ENCODE data around the gene ATP2C1. TPM values are rescaled to one million over a fixed set of nuclear protein-coding genes. Genes with fewer than 3 reads are reported as not detected.

Gene ATP2C1
- total and polyA plus RNA-seq, 2 donors (not counting 1 experiment from before 2014, with no cell fraction given), result 111 to 196 TPM

- H3K36me3 ChIP-seq (ENCODE audit: control insufficient read depth, insufficient read depth, low read length), result no peaks in the 10 kb centered on the region
- H2AFZ ChIP-seq (ENCODE audit: low read length), result no peak overlapping the region
- H3K9me3 ChIP-seq (ENCODE audit: control insufficient read depth, insufficient read depth, low read depth, low read length), result no peaks in the 10 kb centered on the region
- no peak overlapping the region for H3K4me3 ChIP-seq (replicated peaks in 1 of 4; ENCODE audit: control extremely low read depth in 1 of 4, insufficient read depth in 1 of 4, low read depth in 3 of 4, low read length in 4 of 4)
- no peak overlapping the region for H3K4me2 ChIP-seq (ENCODE audit: extremely low read depth, insufficient read depth, low read length)
- DNase-seq (ENCODE audit: low read depth in 2 of 2), result no peak
- TF ChIP-seq EZH2 (IDR thresholded peaks at IDR 0.05; ENCODE audit: low read length, missing control alignments), result no peak
- TF ChIP-seq, protein P1, sequence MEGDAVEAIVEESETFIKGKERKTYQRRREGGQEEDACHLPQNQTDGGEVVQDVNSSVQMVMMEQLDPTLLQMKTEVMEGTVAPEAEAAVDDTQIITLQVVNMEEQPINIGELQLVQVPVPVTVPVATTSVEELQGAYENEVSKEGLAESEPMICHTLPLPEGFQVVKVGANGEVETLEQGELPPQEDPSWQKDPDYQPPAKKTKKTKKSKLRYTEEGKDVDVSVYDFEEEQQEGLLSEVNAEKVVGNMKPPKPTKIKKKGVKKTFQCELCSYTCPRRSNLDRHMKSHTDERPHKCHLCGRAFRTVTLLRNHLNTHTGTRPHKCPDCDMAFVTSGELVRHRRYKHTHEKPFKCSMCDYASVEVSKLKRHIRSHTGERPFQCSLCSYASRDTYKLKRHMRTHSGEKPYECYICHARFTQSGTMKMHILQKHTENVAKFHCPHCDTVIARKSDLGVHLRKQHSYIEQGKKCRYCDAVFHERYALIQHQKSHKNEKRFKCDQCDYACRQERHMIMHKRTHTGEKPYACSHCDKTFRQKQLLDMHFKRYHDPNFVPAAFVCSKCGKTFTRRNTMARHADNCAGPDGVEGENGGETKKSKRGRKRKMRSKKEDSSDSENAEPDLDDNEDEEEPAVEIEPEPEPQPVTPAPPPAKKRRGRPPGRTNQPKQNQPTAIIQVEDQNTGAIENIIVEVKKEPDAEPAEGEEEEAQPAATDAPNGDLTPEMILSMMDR (conservative IDR thresholded peaks at IDR 0.05 in 1 of 2, IDR thresholded peaks at IDR 0.05 in 1 of 2; ENCODE audit: low read depth in 1 of 2, low read length in 2 of 2), result no peak
- no peaks in the 10 kb centered on the region for H3K4me1 ChIP-seq (ENCODE audit: control insufficient read depth, extremely low read depth, insufficient read depth, low read length)
- no peak overlapping the region for H3K9ac ChIP-seq (ENCODE audit: insufficient read depth, low read length)
- H3K79me2 ChIP-seq (ENCODE audit: control insufficient read depth, insufficient read depth, low read length), result no peaks in the 10 kb centered on the region
- H4K20me1 ChIP-seq (ENCODE audit: control insufficient read depth, extremely low read depth, insufficient read depth, low read length), result no peaks in the 10 kb centered on the region
- no peak overlapping the region for H3K27ac ChIP-seq (ENCODE audit: insufficient read depth, low read length)
- no peaks in the 10 kb centered on the region for H3K27me3 ChIP-seq (ENCODE audit: control insufficient read depth, insufficient read depth, low read length)
Measured at GRCh38 chr3:131047582-131047981, 153.7 kb downstream of the ATP2C1 start.

DNA sequence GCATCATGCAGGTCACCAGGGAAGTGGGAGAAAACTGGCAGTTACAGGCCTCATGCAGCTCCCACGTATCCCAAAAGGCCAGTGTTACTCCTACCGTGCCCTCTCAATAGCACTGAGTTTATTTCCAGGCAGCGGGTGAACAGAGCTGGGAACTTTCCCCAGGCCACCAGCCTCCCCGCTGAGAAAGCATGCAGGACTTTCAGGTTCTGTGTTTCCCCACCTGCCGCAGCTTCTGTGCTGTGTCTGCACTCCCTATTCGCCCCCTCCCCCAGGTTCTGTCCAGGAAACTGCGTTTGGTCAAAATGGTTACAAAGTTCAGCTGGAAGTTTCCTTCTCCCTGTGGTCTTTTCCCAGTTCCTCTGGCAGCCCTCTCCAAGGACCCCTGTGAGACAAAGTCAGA, 154.1 kb downstream of the ATP2C1 start:
- H3K27ac ChIP-seq (ENCODE audit: insufficient read depth, low read length), result no peak overlapping the region
- no peaks in the 10 kb centered on the region for H3K4me1 ChIP-seq (ENCODE audit: control insufficient read depth, extremely low read depth, insufficient read depth, low read length)
- no peak overlapping the region for H3K4me2 ChIP-seq (ENCODE audit: extremely low read depth, insufficient read depth, low read length)
- no peak overlapping the region for H3K9ac ChIP-seq (ENCODE audit: insufficient read depth, low read length)
- H3K27me3 ChIP-seq (ENCODE audit: control insufficient read depth, insufficient read depth, low read length), result no peaks in the 10 kb centered on the region
- no peak for DNase-seq (ENCODE audit: low read depth in 2 of 2)
- H3K36me3 ChIP-seq (ENCODE audit: control insufficient read depth, insufficient read depth, low read length), result no peaks in the 10 kb centered on the region
- no peaks in the 10 kb centered on the region for H3K9me3 ChIP-seq (ENCODE audit: control insufficient read depth, insufficient read depth, low read depth, low read length)
- no peak overlapping the region for H2AFZ ChIP-seq (ENCODE audit: low read length)
- H3K79me2 ChIP-seq (ENCODE audit: control insufficient read depth, insufficient read depth, low read length), result no peaks in the 10 kb centered on the region
- no peak overlapping the region for H3K4me3 ChIP-seq (replicated peaks in 1 of 4; ENCODE audit: control extremely low read depth in 1 of 4, insufficient read depth in 1 of 4, low read depth in 3 of 4, low read length in 4 of 4)
- no peaks in the 10 kb centered on the region for H4K20me1 ChIP-seq (ENCODE audit: control insufficient read depth, extremely low read depth, insufficient read depth, low read length)
- TF ChIP-seq, protein P1 (conservative IDR thresholded peaks at IDR 0.05 in 1 of 2, IDR thresholded peaks at IDR 0.05 in 1 of 2; ENCODE audit: low read depth in 1 of 2, low read length in 2 of 2), result no peak
- TF ChIP-seq EZH2 (IDR thresholded peaks at IDR 0.05; ENCODE audit: low read length, missing control alignments), result no peak

- TF ChIP-seq EZH2 (IDR thresholded peaks at IDR 0.05; ENCODE audit: low read length, missing control alignments), result no peak
- TF ChIP-seq, protein P1 (conservative IDR thresholded peaks at IDR 0.05 in 1 of 2, IDR thresholded peaks at IDR 0.05 in 1 of 2; ENCODE audit: low read depth in 1 of 2, low read length in 2 of 2), result no peak
- Histone ChIP-seq H4K20me1 (ENCODE audit: control insufficient read depth, extremely low read depth, insufficient read depth, low read length) (no peaks in the 10 kb centered on the region), H3K9me3 (ENCODE audit: control insufficient read depth, insufficient read depth, low read depth, low read length) (no peaks in the 10 kb centered on the region), H3K27me3 (ENCODE audit: control insufficient read depth, insufficient read depth, low read length) (no peaks in the 10 kb centered on the region), H3K4me2 (ENCODE audit: extremely low read depth, insufficient read depth, low read length) (no peak overlapping the region), H3K4me1 (ENCODE audit: control insufficient read depth, extremely low read depth, insufficient read depth, low read length) (no peaks in the 10 kb centered on the region), H3K27ac (ENCODE audit: insufficient read depth, low read length) (no peak overlapping the region), H2AFZ (ENCODE audit: low read length) (no peak overlapping the region), H3K4me3 (replicated peaks in 1 of 4; ENCODE audit: control extremely low read depth in 1 of 4, insufficient read depth in 1 of 4, low read depth in 3 of 4, low read length in 4 of 4) (no peak overlapping the region), H3K36me3 (ENCODE audit: control insufficient read depth, insufficient read depth, low read length) (no peaks in the 10 kb centered on the region), H3K79me2 (ENCODE audit: control insufficient read depth, insufficient read depth, low read length) (no peaks in the 10 kb centered on the region), H3K9ac (ENCODE audit: insufficient read depth, low read length) (no peak overlapping the region)
- DNase-seq (ENCODE audit: low read depth in 2 of 2), result no peak
Measured at GRCh38 chr3:131050001-131050400, 156.1 kb downstream of the ATP2C1 start.
